A549 (cell line): ENCODE data around the gene CFAP65. TPM values are rescaled to one million over a fixed set of nuclear protein-coding genes. Genes with fewer than 3 reads are reported as not detected.

Experiments used
- ATAC-seq, 2 experiments: fragments of 200-7000 bp in 1 of 2; fragments of >200 bp in 1 of 2; cut with Nextera tagmentation in 1 of 2; cut with Tn5 transposase in 1 of 2; 3 replicates each; pipeline versions ENCODE4 v1.8.0 to v1.9.1; 2018 to 2020; ENCODE audit warnings: mild to moderate bottlenecking in 1 of 2, moderate library complexity in 1 of 2
- CTCF ChIA-PET: fragments of 300-600 bp; sonication (Branson Sonifier 250); formaldehyde crosslinking; extraction: SDS; loops from one replicate; lab custom pipeline; 2021; ENCODE audit warnings: antibody characterized with exemption, inconsistent platforms; lab: Yijun Ruan, JAX
- POLR2A ChIA-PET: fragments of 350-600 bp; formaldehyde crosslinking; extraction: SDS; loops from one replicate; lab custom pipeline; 2021; ENCODE audit warnings: antibody characterized with exemption, inconsistent platforms; lab: Yijun Ruan, JAX
- DNase-seq, 2 experiments: peaks; one replicate each; pipeline versions ENCODE4 v3.0.0 to v3.0.0-alpha.2; 2011 to 2016; ENCODE audit warnings: low read depth in 1 of 2, low spot score in 1 of 2
- FAIRE-seq: peaks from 2 replicates; lab custom pipeline; 2011; peaks lifted over from hg19 to GRCh38; lab: Jason Lieb, UNC
- H3K27ac ChIP-seq, 2 experiments: fragments of >200 bp; sonication (Bioruptor Twin); formaldehyde crosslinking; 3 replicates each; pipeline ENCODE4 v1.5.1; 2016 to 2017
- H3K4me1 ChIP-seq: fragments of >200 bp; sonication (Bioruptor Twin); formaldehyde crosslinking; 3 replicates; pipeline ENCODE4 v1.6.1; 2016
- H3K4me2 ChIP-seq: fragments of >200 bp; sonication (Bioruptor Twin); formaldehyde crosslinking; 3 replicates; pipeline ENCODE4 v1.6.1; 2016
- H3K4me3 ChIP-seq: fragments of >200 bp; sonication (Bioruptor Twin); formaldehyde crosslinking; 3 replicates; pipeline ENCODE4 v1.5.1; 2016
- H3K9me3 ChIP-seq: fragments of >200 bp; sonication (Bioruptor Twin); formaldehyde crosslinking; 3 replicates; pipeline ENCODE4 v1.6.1; 2016
- CHD4 ChIP-seq: fragments of 200-600 bp; sonication (generic); IDR thresholded peaks from 2 replicates; pipeline ENCODE4 v1.6.1; 2016; ENCODE audit warnings: antibody characterized with exemption, mild to moderate bottlenecking, borderline replicate concordance
- GATA3 ChIP-seq: IDR thresholded peaks from 2 replicates; pipeline ENCODE4 v1.6.1; 2012; ENCODE audit warnings: borderline replicate concordance
- HOXA7 ChIP-seq: fragments of 250-450 bp; sonication (Bioruptor Pico); IDR thresholded peaks from 2 replicates; pipeline ENCODE4 v1.5.0; 2020; ENCODE audit warnings: mild to moderate bottlenecking, moderate library complexity
- HOXB13 ChIP-seq: fragments of 250-450 bp; sonication (Bioruptor Pico); IDR thresholded peaks from 2 replicates; pipeline ENCODE4 v1.5.0; 2020; ENCODE audit warnings: low read depth, mild to moderate bottlenecking, moderate library complexity
- HOXB5 ChIP-seq: fragments of 250-450 bp; sonication (Bioruptor Pico); IDR thresholded peaks from 2 replicates; pipeline ENCODE4 v1.5.0; 2020; ENCODE audit warnings: mild to moderate bottlenecking, moderate library complexity
- JUN ChIP-seq, 2 experiments: fragments of >200 bp; sonication (Bioruptor Twin); formaldehyde crosslinking; IDR thresholded peaks; 2 replicates in 1 of 2; 3 replicates in 1 of 2; pipeline ENCODE4 v1.6.1; 2016 to 2017
- NR3C1 ChIP-seq: fragments of >200 bp; sonication (Bioruptor Twin); formaldehyde crosslinking; IDR thresholded peaks from 3 replicates; pipeline ENCODE4 v1.6.1; 2017
- RAD21 ChIP-seq, 2 experiments: fragments of >200 bp in 1 of 2; sonication (Bioruptor Twin) in 1 of 2; formaldehyde crosslinking in 1 of 2; IDR thresholded peaks in 1 of 2; conservative IDR thresholded peaks in 1 of 2; 2 replicates in 1 of 2; 3 replicates in 1 of 2; pipeline ENCODE4 v1.6.1; 2012 to 2018; ENCODE audit warnings: inconsistent platforms in 1 of 2
- RCOR1 ChIP-seq: fragments of 150-350 bp; IDR thresholded peaks from 2 replicates; pipeline ENCODE4 v1.6.1; 2014; ENCODE audit warnings: antibody characterized with exemption, low read length, low read depth
- SMC3 ChIP-seq: fragments of >200 bp; sonication (Bioruptor Twin); formaldehyde crosslinking; IDR thresholded peaks from 3 replicates; pipeline ENCODE4 v1.6.1; 2018; ENCODE audit warnings: inconsistent platforms
- WGBS: methylation state at CpG from one replicate; pipeline ENCODE4 v1.1.6; 2017; ENCODE audit errors: missing lambda C conversion rate; 5-methylcytosine and 5-hydroxymethylcytosine counted together
- polyA plus RNA-seq, 4 experiments: library from polyadenylated mRNA; depleted of rRNA in 3 of 4; stranded (reverse); fragments of >200 nt; fragmentation: RNase III in 1 of 4; extraction: RNeasy Plus Mini Kit Qiagen cat#74134 plus additional on column Dnase treatment in 1 of 4; gene quantifications; 2 replicates in 3 of 4; 3 replicates in 1 of 4; pipeline ENCODE4 v1.2.3, GENCODE V29; 2011 to 2017
- TF ChIP-seq, protein P1 (sequence below): fragments of >200 bp; sonication (Bioruptor Twin); formaldehyde crosslinking; IDR thresholded peaks from 3 replicates; pipeline ENCODE4 v1.6.1; 2016
- TF ChIP-seq, protein P2 (sequence below): fragments of >200 bp; sonication (Bioruptor Twin); formaldehyde crosslinking; IDR thresholded peaks from 3 replicates; pipeline ENCODE4 v1.5.1; 2016

The CFAP65 gene
- polyA plus RNA-seq, 2 of the 4 experiments (the other 2 are of a cell fraction), result 0.12 to 0.14 TPM

GRCh38 chr2:219032051-219032745 is 9.1 kb downstream of the CFAP65 start:
- H3K4me3 ChIP-seq, result no peak overlapping the region
- no peaks in the 10 kb centered on the region for H3K4me1 ChIP-seq
- ATAC-seq (no peak), DNase-seq (no peak), FAIRE-seq (no peak)
- no peak overlapping the region for H3K4me2 ChIP-seq
- ChIA-PET CTCF (interaction anchor here (0.7 to 12.4 kb wide), 10 partner anchors 12 to 611 kb away, joined by 3 to 173 read pairs (median 31); partner anchors contain the start of genes CFAP65, CRYBA2, IHH and NHEJ1), POLR2A (no interaction called here)
- H3K27ac ChIP-seq, result no peak overlapping the region
- WGBS, result 54% methylated on average over 21 of the region's 23 CpGs
- TF ChIP-seq RAD21 (conservative IDR thresholded peaks at IDR 0.05 in 1 of 2, IDR thresholded peaks at IDR 0.05 in 1 of 2), result no peak
- no peak for TF ChIP-seq HOXB13 (CRISPR knock-in tag)
- no peak for TF ChIP-seq CHD4
- TF ChIP-seq NR3C1, result no peak
- no peak for TF ChIP-seq JUN (IDR thresholded peaks at IDR 0.05)
- no peaks in the 10 kb centered on the region for H3K9me3 ChIP-seq

GRCh38 chr2:219031005-219031738 is 10.1 kb downstream of the CFAP65 start:
- no peak for DNase-seq

GRCh38 chr2:219030177-219030940 is 11.0 kb downstream of the CFAP65 start:
- ChIA-PET POLR2A (no interaction called here), CTCF (interaction anchor here (0.6 to 12.4 kb wide), 58 partner anchors 10 to 497 kb away, joined by 3 to 173 read pairs (median 6); partner anchors contain the start of genes CFAP65, CRYBA2, IHH and NHEJ1)
- H3K27ac ChIP-seq, result no peak overlapping the region
- 50% methylated on average over 13 of the region's 16 CpGs for WGBS
- TF ChIP-seq HOXA7 (CRISPR knock-in tag) (no peak), NR3C1 (no peak)
- TF ChIP-seq, all 56 proteins: peak for 0
- DNase-seq, result no peak
- Histone ChIP-seq H3K4me1 (no peaks in the 10 kb centered on the region), H3K9me3 (no peaks in the 10 kb centered on the region), H3K4me2 (no peak overlapping the region), H3K4me3 (no peak overlapping the region)
- ATAC-seq, result peak in 1 of 2 experiments; percentile 30; a peak in 3 of 6 replicates
- no peak for FAIRE-seq

More at GRCh38 chr2:219031005-219031738, 10.1 kb downstream of the CFAP65 start:
- 76% methylated on average over 16 of the region's 21 CpGs for WGBS
- Histone ChIP-seq H3K4me1 (no peaks in the 10 kb centered on the region), H3K9me3 (no peaks in the 10 kb centered on the region), H3K4me3 (no peak overlapping the region), H3K27ac (no peak overlapping the region), H3K4me2 (no peak overlapping the region)
- ATAC-seq, result no peak
- CTCF ChIA-PET, result interaction anchor here (0.7 to 12.4 kb wide), 15 partner anchors 11 to 155 kb away, joined by 3 to 173 read pairs (median 21); partner anchors contain the start of genes CFAP65, CRYBA2, IHH and NHEJ1
- FAIRE-seq, result no peak
- TF ChIP-seq, protein P1, sequence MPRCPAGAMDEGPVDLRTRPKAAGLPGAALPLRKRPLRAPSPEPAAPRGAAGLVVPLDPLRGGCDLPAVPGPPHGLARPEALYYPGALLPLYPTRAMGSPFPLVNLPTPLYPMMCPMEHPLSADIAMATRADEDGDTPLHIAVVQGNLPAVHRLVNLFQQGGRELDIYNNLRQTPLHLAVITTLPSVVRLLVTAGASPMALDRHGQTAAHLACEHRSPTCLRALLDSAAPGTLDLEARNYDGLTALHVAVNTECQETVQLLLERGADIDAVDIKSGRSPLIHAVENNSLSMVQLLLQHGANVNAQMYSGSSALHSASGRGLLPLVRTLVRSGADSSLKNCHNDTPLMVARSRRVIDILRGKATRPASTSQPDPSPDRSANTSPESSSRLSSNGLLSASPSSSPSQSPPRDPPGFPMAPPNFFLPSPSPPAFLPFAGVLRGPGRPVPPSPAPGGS, result no peak
- TF ChIP-seq HOXB5 (CRISPR knock-in tag) (no peak), RAD21 (conservative IDR thresholded peaks at IDR 0.05 in 1 of 2, IDR thresholded peaks at IDR 0.05 in 1 of 2) (no peak), GATA3 (no peak)
- POLR2A ChIA-PET, result no interaction called here

DNA sequence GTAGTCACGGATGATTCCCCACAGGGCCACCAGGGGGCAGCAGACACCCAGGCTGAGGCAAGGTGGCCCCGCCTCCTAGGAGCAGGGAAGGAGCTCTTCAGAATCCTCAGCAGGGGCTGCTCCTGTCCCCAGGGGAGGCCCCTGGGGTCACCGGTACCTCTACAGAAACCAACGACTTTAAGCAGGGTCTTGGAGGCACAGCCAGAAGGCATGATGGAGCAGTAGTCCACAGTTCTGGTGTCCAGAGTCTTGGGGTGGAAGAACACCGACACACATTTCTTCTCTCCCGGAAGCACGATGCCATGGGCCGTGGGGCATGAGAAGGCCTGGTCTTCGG is 11.5 kb downstream of the CFAP65 start:
- DNase-seq (peak; percentile 76 to 80), FAIRE-seq (no peak)

More for the DNA sequence above, 11.5 kb downstream of the CFAP65 start:
- ChIA-PET POLR2A (no interaction called here), CTCF (interaction anchor here (0.6 to 12.4 kb wide), 57 partner anchors 10 to 498 kb away, joined by 3 to 173 read pairs (median 6); partner anchors contain the start of genes CFAP65, CRYBA2, IHH and NHEJ1)
- Histone ChIP-seq H3K4me1 (no peaks in the 10 kb centered on the region), H3K9me3 (no peaks in the 10 kb centered on the region), H3K4me3 (no peak overlapping the region), H3K4me2 (no peak overlapping the region), H3K27ac (no peak overlapping the region)
- TF ChIP-seq, protein P2, sequence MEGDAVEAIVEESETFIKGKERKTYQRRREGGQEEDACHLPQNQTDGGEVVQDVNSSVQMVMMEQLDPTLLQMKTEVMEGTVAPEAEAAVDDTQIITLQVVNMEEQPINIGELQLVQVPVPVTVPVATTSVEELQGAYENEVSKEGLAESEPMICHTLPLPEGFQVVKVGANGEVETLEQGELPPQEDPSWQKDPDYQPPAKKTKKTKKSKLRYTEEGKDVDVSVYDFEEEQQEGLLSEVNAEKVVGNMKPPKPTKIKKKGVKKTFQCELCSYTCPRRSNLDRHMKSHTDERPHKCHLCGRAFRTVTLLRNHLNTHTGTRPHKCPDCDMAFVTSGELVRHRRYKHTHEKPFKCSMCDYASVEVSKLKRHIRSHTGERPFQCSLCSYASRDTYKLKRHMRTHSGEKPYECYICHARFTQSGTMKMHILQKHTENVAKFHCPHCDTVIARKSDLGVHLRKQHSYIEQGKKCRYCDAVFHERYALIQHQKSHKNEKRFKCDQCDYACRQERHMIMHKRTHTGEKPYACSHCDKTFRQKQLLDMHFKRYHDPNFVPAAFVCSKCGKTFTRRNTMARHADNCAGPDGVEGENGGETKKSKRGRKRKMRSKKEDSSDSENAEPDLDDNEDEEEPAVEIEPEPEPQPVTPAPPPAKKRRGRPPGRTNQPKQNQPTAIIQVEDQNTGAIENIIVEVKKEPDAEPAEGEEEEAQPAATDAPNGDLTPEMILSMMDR, result peak; percentile 88
- TF ChIP-seq RCOR1 (no peak), SMC3 (peak; percentile 84), RAD21 (conservative IDR thresholded peaks at IDR 0.05 in 1 of 2, IDR thresholded peaks at IDR 0.05 in 1 of 2) (peak; percentile 82 to 87)
- WGBS, result 32% methylated on average over 9 of the region's 9 CpGs
- ATAC-seq, result peak; percentile 89 to 97; a peak in 5 of 6 replicates
